AG04449 (cell line): Measurements from ENCODE around the gene TTR.

ENCODE experiments used
- CTCF ChIA-PET: fragments of 350-600 bp; formaldehyde crosslinking; extraction: SDS; loops from one replicate; lab custom pipeline; 2021; ENCODE audit warnings: antibody characterized with exemption; lab: Yijun Ruan, JAX
- POLR2A ChIA-PET: fragments of 400-600, 350-600 bp; formaldehyde crosslinking; extraction: SDS; loops from one replicate; lab custom pipeline; 2020; ENCODE audit warnings: antibody characterized with exemption, inconsistent platforms; lab: Yijun Ruan, JAX
- DNase-seq: peaks from one replicate; pipeline ENCODE4 v3.0.0-alpha.2; 2010; ENCODE audit warnings: low read depth, low spot score
- H3K4me3 ChIP-seq: 2 replicates; pipeline ENCODE4 v1.5.1; 2011; ENCODE audit warnings: low read depth, mild to moderate bottlenecking, control low read depth, low read length
- TF ChIP-seq, protein P1 (sequence below): IDR thresholded peaks from one replicate; pipeline ENCODE4 v1.5.1; 2011; ENCODE audit warnings: mild to moderate bottlenecking, moderate library complexity, low read length, control low read depth, inconsistent platforms; ENCODE audit not compliant: insufficient read depth; ENCODE audit errors: missing control alignments

TTR gene

DNA sequence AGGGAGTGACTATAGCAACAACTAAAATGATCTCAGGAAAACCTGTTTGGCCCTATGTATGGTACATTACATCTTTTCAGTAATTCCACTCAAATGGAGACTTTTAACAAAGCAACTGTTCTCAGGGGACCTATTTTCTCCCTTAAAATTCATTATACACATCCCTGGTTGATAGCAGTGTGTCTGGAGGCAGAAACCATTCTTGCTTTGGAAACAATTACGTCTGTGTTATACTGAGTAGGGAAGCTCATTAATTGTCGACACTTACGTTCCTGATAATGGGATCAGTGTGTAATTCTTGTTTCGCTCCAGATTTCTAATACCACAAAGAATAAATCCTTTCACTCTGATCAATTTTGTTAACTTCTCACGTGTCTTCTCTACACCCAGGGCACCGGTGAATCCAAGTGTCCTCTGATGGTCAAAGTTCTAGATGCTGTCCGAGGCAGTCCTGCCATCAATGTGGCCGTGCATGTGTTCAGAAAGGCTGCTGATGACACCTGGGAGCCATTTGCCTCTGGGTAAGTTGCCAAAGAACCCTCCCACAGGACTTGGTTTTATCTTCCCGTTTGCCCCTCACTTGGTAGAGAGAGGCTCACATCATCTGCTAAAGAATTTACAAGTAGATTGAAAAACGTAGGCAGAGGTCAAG is 955 bp downstream of the TTR start:
- ChIA-PET POLR2A (no interaction called here), CTCF (no interaction called here)
- H3K4me3 ChIP-seq = no peak overlapping the region
- TF ChIP-seq, protein P1, sequence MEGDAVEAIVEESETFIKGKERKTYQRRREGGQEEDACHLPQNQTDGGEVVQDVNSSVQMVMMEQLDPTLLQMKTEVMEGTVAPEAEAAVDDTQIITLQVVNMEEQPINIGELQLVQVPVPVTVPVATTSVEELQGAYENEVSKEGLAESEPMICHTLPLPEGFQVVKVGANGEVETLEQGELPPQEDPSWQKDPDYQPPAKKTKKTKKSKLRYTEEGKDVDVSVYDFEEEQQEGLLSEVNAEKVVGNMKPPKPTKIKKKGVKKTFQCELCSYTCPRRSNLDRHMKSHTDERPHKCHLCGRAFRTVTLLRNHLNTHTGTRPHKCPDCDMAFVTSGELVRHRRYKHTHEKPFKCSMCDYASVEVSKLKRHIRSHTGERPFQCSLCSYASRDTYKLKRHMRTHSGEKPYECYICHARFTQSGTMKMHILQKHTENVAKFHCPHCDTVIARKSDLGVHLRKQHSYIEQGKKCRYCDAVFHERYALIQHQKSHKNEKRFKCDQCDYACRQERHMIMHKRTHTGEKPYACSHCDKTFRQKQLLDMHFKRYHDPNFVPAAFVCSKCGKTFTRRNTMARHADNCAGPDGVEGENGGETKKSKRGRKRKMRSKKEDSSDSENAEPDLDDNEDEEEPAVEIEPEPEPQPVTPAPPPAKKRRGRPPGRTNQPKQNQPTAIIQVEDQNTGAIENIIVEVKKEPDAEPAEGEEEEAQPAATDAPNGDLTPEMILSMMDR = no peak
- no peak for DNase-seq

GRCh38 chr18:31595121-31595771 is 3.6 kb downstream of the TTR start:
- CTCF ChIA-PET = no interaction called here
- TF ChIP-seq, protein P1 = no peak
- POLR2A ChIA-PET = no interaction called here

GRCh38 chr18:31596081-31596872 is 4.6 kb downstream of the TTR start:
- ChIA-PET CTCF (no interaction called here), POLR2A (no interaction called here)
- no peak overlapping the region for H3K4me3 ChIP-seq
- DNase-seq = no peak
- TF ChIP-seq, protein P1 = no peak

More at GRCh38 chr18:31595121-31595771, 3.6 kb downstream of the TTR start:
- no peak for DNase-seq
- no peak overlapping the region for H3K4me3 ChIP-seq

- no peak overlapping the region for H3K4me3 ChIP-seq
- CTCF ChIA-PET = no interaction called here
- DNase-seq = no peak
- POLR2A ChIA-PET = no interaction called here
- TF ChIP-seq, protein P1 = no peak
Measured at GRCh38 chr18:31598021-31598805, 6.5 kb downstream of the TTR start.

DNA sequence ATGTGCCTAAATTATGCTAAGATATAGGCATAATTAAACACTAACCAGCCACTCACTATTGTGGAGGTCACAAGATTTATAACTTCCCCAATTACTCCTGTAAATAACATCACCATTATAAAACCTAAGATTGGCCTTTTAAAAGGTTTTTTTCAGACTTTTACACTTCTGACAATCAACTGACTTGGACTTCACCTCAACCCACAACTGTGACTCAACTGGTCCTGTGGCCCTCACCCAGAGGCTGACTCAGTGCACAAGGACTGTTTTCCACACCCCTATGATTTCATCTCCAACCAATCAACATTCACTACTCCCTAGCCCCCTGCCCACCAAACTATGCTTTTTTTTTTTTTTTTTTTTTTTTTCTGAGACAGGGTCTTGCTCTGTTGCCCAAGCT is 11.6 kb downstream of the TTR start:
- TF ChIP-seq, protein P1 = no peak
- no peak for DNase-seq
- CTCF ChIA-PET = no interaction called here

More for the DNA sequence above, 11.6 kb downstream of the TTR start:
- H3K4me3 ChIP-seq = no peak overlapping the region
- POLR2A ChIA-PET = no interaction called here
